IMR-90 (cell line): Measurements from ENCODE around the gene RMDN2. TPM values are rescaled to one million over a fixed set of nuclear protein-coding genes. Genes with fewer than 3 reads are reported as not detected.

Source experiments
- ATAC-seq: fragments of 200-7000 bp; cut with Tn5 transposase; 2 replicates; pipeline ENCODE4 v1.9.1; 2020; ENCODE audit warnings: low read depth, mild to moderate bottlenecking, moderate library complexity
- BruUV-seq: library from RNA; stranded (reverse); fragments of 400-500 nt; replicated peaks from 2 replicates; lab custom pipeline; 2021; lab: Mats Ljungman, UMichigan
- CTCF ChIA-PET: fragments of 300-600 bp; formaldehyde crosslinking; extraction: SDS; loops from one replicate; lab custom pipeline; 2021; ENCODE audit warnings: antibody characterized with exemption; lab: Yijun Ruan, JAX
- POLR2A ChIA-PET: fragments of 300-600 bp; sonication (Branson Sonifier 250); formaldehyde crosslinking; loops from one replicate; lab custom pipeline; 2022; ENCODE audit warnings: antibody characterized with exemption; ENCODE audit not compliant: unreplicated experiment; lab: Charles Lee
- DNase-seq: peaks from one replicate; pipeline ENCODE4 v3.0.0; 2013
- H2AFZ ChIP-seq: replicated peaks from 2 replicates; pipeline ENCODE3; 2013; ENCODE audit warnings: low read length, mild to moderate bottlenecking; ENCODE audit not compliant: poor library complexity
- H2AK5ac ChIP-seq: 2 replicates; pipeline ENCODE4 v1.6.1; 2013; ENCODE audit warnings: low read depth, low read length, inconsistent platforms
- H2AK9ac ChIP-seq: replicated peaks from 2 replicates; pipeline ENCODE3; 2013; ENCODE audit warnings: mild to moderate bottlenecking, low read depth, low read length, moderate library complexity; ENCODE audit not compliant: poor library complexity
- H2BK120ac ChIP-seq: 2 replicates; pipeline ENCODE4 v1.6.1; 2013; ENCODE audit warnings: low read depth, low read length, inconsistent platforms
- H2BK15ac ChIP-seq: 3 replicates; pipeline ENCODE4 v1.6.1; 2013; ENCODE audit warnings: low read depth, low read length, inconsistent platforms
- H2BK20ac ChIP-seq: 2 replicates; pipeline ENCODE4 v1.6.1; 2013; ENCODE audit warnings: low read depth, mild to moderate bottlenecking, inconsistent platforms, low read length, moderate library complexity
- H2BK5ac ChIP-seq: 2 replicates; pipeline ENCODE4 v1.6.1; 2013; ENCODE audit warnings: mild to moderate bottlenecking, low read depth, low read length, inconsistent platforms; ENCODE audit not compliant: poor library complexity, severe bottlenecking
- H3K14ac ChIP-seq: replicated peaks from 2 replicates; pipeline ENCODE4 v1.6.1; 2013; ENCODE audit warnings: low read depth, low read length, inconsistent platforms
- H3K18ac ChIP-seq: 2 replicates; pipeline ENCODE4 v1.6.1; 2013; ENCODE audit warnings: low read depth, low read length, control low read depth
- H3K23ac ChIP-seq: 2 replicates; pipeline ENCODE4 v1.6.1; 2013; ENCODE audit warnings: low read depth, low read length, inconsistent platforms
- H3K27ac ChIP-seq: 2 replicates; pipeline ENCODE4 v1.5.1; 2013; ENCODE audit warnings: mild to moderate bottlenecking, control low read depth, low read length; ENCODE audit not compliant: insufficient read depth
- H3K27me3 ChIP-seq: 2 replicates; pipeline ENCODE4 v1.6.1; 2013; ENCODE audit warnings: low read length; ENCODE audit not compliant: control insufficient read depth, insufficient read depth
- H3K36me3 ChIP-seq: 2 replicates; pipeline ENCODE4 v1.6.1; 2013; ENCODE audit warnings: low read length, mixed read lengths; ENCODE audit not compliant: control insufficient read depth, insufficient read depth
- H3K4ac ChIP-seq: 2 replicates; pipeline ENCODE4 v1.6.1; 2013; ENCODE audit warnings: low read depth, low read length, inconsistent platforms
- H3K4me1 ChIP-seq: 2 replicates; pipeline ENCODE4 v1.6.1; 2013; ENCODE audit warnings: low read length, mixed read lengths; ENCODE audit not compliant: control insufficient read depth, insufficient read depth
- H3K4me2 ChIP-seq: 2 replicates; pipeline ENCODE4 v1.6.1; 2013; ENCODE audit warnings: low read depth, mild to moderate bottlenecking, control low read depth, low read length, moderate library complexity
- H3K4me3 ChIP-seq: 2 replicates; pipeline ENCODE4 v1.5.1; 2013; ENCODE audit warnings: low read depth, mild to moderate bottlenecking, control low read depth, low read length, moderate library complexity; ENCODE audit not compliant: insufficient read depth
- H3K56ac ChIP-seq: 2 replicates; pipeline ENCODE4 v1.6.1; 2013; ENCODE audit warnings: low read length, inconsistent platforms; ENCODE audit not compliant: insufficient read depth; ENCODE audit errors: extremely low read depth
- H3K79me1 ChIP-seq, 2 experiments: 2 replicates each; pipeline ENCODE4 v1.6.1; 2013; ENCODE audit warnings: low read length in 2 of 2, inconsistent platforms in 1 of 2, low read depth in 1 of 2
- H3K9ac ChIP-seq: 2 replicates; pipeline ENCODE4 v1.6.1; 2013; ENCODE audit warnings: low read depth, low read length, control low read depth
- H3K9me1 ChIP-seq: 2 replicates; pipeline ENCODE4 v1.6.1; 2013; ENCODE audit warnings: low read length, inconsistent platforms; ENCODE audit not compliant: insufficient read depth
- H3K9me3 ChIP-seq: 2 replicates; pipeline ENCODE4 v1.6.1; 2013; ENCODE audit warnings: low read length; ENCODE audit not compliant: control insufficient read depth, insufficient read depth
- H4K20me1 ChIP-seq: 2 replicates; pipeline ENCODE4 v1.6.1; 2013; ENCODE audit warnings: low read length, inconsistent platforms; ENCODE audit not compliant: insufficient read depth
- H4K5ac ChIP-seq: 2 replicates; pipeline ENCODE4 v1.6.1; 2013; ENCODE audit warnings: mild to moderate bottlenecking, low read depth, low read length, control low read depth
- H4K8ac ChIP-seq, 2 experiments: 2 replicates each; pipeline ENCODE4 v1.6.1; 2013; ENCODE audit warnings: low read depth in 2 of 2, low read length in 2 of 2, control low read depth in 1 of 2, inconsistent platforms in 1 of 2
- H4K91ac ChIP-seq: 2 replicates; pipeline ENCODE4 v1.6.1; 2013; ENCODE audit warnings: low read depth, low read length, inconsistent platforms; ENCODE audit not compliant: insufficient read depth
- BHLHE40 ChIP-seq: fragments of 150-350 bp; IDR thresholded peaks from 2 replicates; pipeline ENCODE4 v1.6.1; 2016; ENCODE audit warnings: mild to moderate bottlenecking, low read depth, low read length
- CEBPB ChIP-seq: IDR thresholded peaks from 2 replicates; pipeline ENCODE4 v1.6.1; 2012; ENCODE audit warnings: low read depth, low read length, improper control_type of control experiment
- MAFK ChIP-seq: IDR thresholded peaks from 2 replicates; pipeline ENCODE4 v1.6.1; 2012; ENCODE audit warnings: low read depth, low read length, improper control_type of control experiment
- MAZ ChIP-seq: IDR thresholded peaks from 2 replicates; pipeline ENCODE4 v1.6.1; 2012; ENCODE audit warnings: low read depth, mild to moderate bottlenecking, low read length, improper control_type of control experiment, moderate library complexity, borderline replicate concordance
- MXI1 ChIP-seq: IDR thresholded peaks from 2 replicates; pipeline ENCODE4 v1.6.1; 2012; ENCODE audit warnings: low read depth, mild to moderate bottlenecking, low read length, moderate library complexity, borderline replicate concordance
- NFE2L2 ChIP-seq: fragments of 150-350 bp; IDR thresholded peaks from 2 replicates; pipeline ENCODE4 v1.6.1; 2016; ENCODE audit warnings: low read depth, mild to moderate bottlenecking, low read length
- POLR2A ChIP-seq: IDR thresholded peaks from 2 replicates; pipeline ENCODE4 v1.6.1; 2012; ENCODE audit warnings: mild to moderate bottlenecking, low read depth, low read length
- RAD21 ChIP-seq: IDR thresholded peaks from 2 replicates; pipeline ENCODE4 v1.6.1; 2012; ENCODE audit warnings: low read length, improper control_type of control experiment
- RCOR1 ChIP-seq: IDR thresholded peaks from 2 replicates; pipeline ENCODE4 v1.6.1; 2012; ENCODE audit warnings: mild to moderate bottlenecking, low read length, improper control_type of control experiment; ENCODE audit not compliant: insufficient replicate concordance
- RFX5 ChIP-seq: IDR thresholded peaks from 2 replicates; pipeline ENCODE4 v1.8.0; 2012; ENCODE audit warnings: low read depth, mild to moderate bottlenecking, low read length, moderate library complexity
- SMC3 ChIP-seq: fragments of 150-350 bp; IDR thresholded peaks from 2 replicates; pipeline ENCODE4 v1.6.1; 2016; ENCODE audit warnings: low read depth, mild to moderate bottlenecking, antibody characterized with exemption, low read length, moderate library complexity
- USF2 ChIP-seq: fragments of 150-350 bp; IDR thresholded peaks from 2 replicates; pipeline ENCODE4 v1.6.1; 2017; ENCODE audit warnings: mild to moderate bottlenecking, antibody characterized with exemption, low read length, low read depth
- WGBS, 2 experiments: methylation state at CpG; one replicate each; pipeline versions ENCODE4 v1.1.5 to v1.1.7; 2013; ENCODE audit warnings: missing lambda C conversion rate in 2 of 2; ENCODE audit not compliant: insufficient read length in 1 of 2; ENCODE audit errors: extremely low coverage in 2 of 2; 5-methylcytosine and 5-hydroxymethylcytosine counted together
- dilution Hi-C: fragments of 300-500 bp; cut with HindIII; formaldehyde crosslinking; loops from one replicate; pipeline ENCODE4 v1.14.3; 2018; ENCODE audit warnings: low sequenced_read_pairs; ENCODE audit not compliant: unreplicated experiment
- in situ Hi-C: fragments of 300-500 bp; cut with MboI; formaldehyde crosslinking; loops from 3 replicates; pipeline ENCODE4 v1.14.3; 2019; ENCODE audit warnings: low sequenced_read_pairs, inconsistent platforms, mixed read lengths
- intact Hi-C: fragments of 100-400 bp; cut with micrococcal nuclease; formaldehyde crosslinking; loops from 2 replicates; pipeline ENCODE4 v1.10.0; 2022
- polyA plus RNA-seq, 3 experiments: library from polyadenylated mRNA; depleted of rRNA; stranded (reverse); fragments of >200 nt; gene quantifications; 2 replicates each; pipeline ENCODE4 v1.2.3, GENCODE V29; 2012; ENCODE audit warnings: low replicate concordance in 1 of 3
- total RNA-seq: library from RNA; depleted of rRNA; stranded (reverse); fragments of >200 nt; gene quantifications from 2 replicates; pipeline ENCODE4 v1.2.3, GENCODE V29; 2012

The RMDN2 gene
- total and polyA plus RNA-seq, 2 of the 4 experiments (the other 2 are of a cell fraction): 2.3 to 3.0 TPM

- no TSS peak for BruUV-seq
- WGBS, 2 experiments: no CpG with 5 or more reads among the region's 3 CpGs
Observed at GRCh38 chr2:37966326-37966725, 41.2 kb downstream of the RMDN2 start.

More at GRCh38 chr2:37966326-37966725, 41.2 kb downstream of the RMDN2 start:
- H2AK9ac ChIP-seq: no peak overlapping the region
- in situ Hi-C loops: no loop called here
- H3K9ac ChIP-seq: no peak overlapping the region
- no peak overlapping the region for H4K91ac ChIP-seq
- no peak overlapping the region for H2BK5ac ChIP-seq
- H3K4me2 ChIP-seq: no peak overlapping the region
- peaks cover 2% of the 10 kb centered on the region; the same call in 1 of the 2 replicates for H3K4me1 ChIP-seq
- H3K14ac ChIP-seq: no peak overlapping the region
- no peak overlapping the region for H2BK20ac ChIP-seq
- dilution Hi-C loops: no loop called here
- H2BK15ac ChIP-seq: no peak overlapping the region
- DNase-seq (no peak), ATAC-seq (no peak)
- no peak overlapping the region for H4K5ac ChIP-seq
- no peak overlapping the region for H4K8ac ChIP-seq
- ChIA-PET POLR2A (no interaction called here), CTCF (interaction anchor here (0.6 to 0.7 kb wide), 2 partner anchors 323 to 723 kb away, joined by 3 to 5 read pairs; no protein-coding TSS in a partner anchor)
- H2BK120ac ChIP-seq: no peak overlapping the region
- H3K9me3 ChIP-seq: no peaks in the 10 kb centered on the region
- no peak overlapping the region for H2AFZ ChIP-seq
- TF ChIP-seq NFE2L2 (no peak), RAD21 (no peak), MXI1 (no peak), RFX5 (no peak), USF2 (no peak), RCOR1 (no peak), SMC3 (no peak), MAFK (no peak), MAZ (no peak), CEBPB (no peak), POLR2A (no peak), BHLHE40 (no peak)
- H3K27ac ChIP-seq: no peak overlapping the region
- H3K27me3 ChIP-seq: no peaks in the 10 kb centered on the region
- H3K9me1 ChIP-seq: no peaks in the 10 kb centered on the region; the same call in 1 of the 2 replicates
- H3K56ac ChIP-seq: no peak overlapping the region
- no peaks in the 10 kb centered on the region for H3K79me1 ChIP-seq
- intact Hi-C loops: no loop called here
- no peak overlapping the region for H3K18ac ChIP-seq
- no peak overlapping the region for H3K4me3 ChIP-seq
- no peaks in the 10 kb centered on the region for H3K36me3 ChIP-seq
- no peaks in the 10 kb centered on the region for H4K20me1 ChIP-seq
- no peak overlapping the region for H3K4ac ChIP-seq
- H3K23ac ChIP-seq: no peak overlapping the region
- H2AK5ac ChIP-seq: no peak overlapping the region
